ENCODE results near the gene MYBPC2. TPM values are rescaled to one million over a fixed set of nuclear protein-coding genes. Genes with fewer than 3 reads are reported as not detected.
A peak's percentile ranks its signal among the peaks of the same experiment; 100 is the strongest.

Gene MYBPC2
- total RNA-seq, 2 experiments from 2014 or later: 0.08 TPM; not detected in 1

DNA sequence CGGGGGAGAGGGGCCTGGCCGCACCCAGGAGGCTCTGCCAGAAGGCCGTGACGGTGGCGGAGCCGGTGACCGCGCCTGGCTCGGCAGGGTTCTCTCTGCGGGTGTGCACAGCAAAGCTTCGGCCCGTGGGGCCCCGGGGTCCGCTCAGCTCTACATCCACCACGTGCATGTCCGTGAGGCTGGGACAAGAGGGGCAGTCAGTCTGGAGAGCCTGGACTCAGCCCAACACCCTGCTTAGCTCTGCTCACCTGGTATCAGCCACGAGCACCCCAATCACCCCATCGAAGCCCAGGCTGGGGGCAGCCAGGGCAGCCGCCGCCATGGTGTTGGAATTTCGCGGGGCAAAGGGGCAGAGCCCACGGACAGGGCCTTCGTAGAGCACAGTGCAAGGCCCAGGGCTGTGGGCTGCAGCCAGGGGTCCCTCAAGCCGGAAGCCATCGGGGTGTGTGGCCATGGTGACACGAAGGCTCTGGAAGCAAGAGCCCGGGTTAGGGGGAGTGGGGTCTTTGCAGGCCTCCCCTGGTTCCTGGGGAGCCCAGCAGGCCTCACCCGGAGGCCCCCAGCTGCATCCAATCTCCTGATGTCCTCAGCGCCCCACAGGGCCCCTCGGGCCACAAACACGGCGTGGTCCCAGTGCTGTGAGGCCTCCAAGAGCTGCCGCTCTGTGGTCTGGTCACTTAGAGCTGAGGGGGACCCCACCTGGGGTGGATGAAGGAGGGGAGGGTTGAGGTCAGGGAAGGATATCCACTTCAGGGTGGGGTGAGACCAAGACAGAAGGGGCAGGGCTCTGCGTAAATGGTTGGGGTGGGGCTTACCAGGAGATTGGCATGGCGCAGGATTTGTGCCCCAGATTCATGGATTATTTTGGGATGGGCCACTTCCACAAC, 79.7 kb downstream of the MYBPC2 start:
- TF ChIP-seq CTCF (IDR thresholded peaks at IDR 0.05): no peak
- H3K9me3 Mint-ChIP-seq: no peaks in the 10 kb centered on the region
- peaks cover 0 to 4% of the 10 kb centered on the region in 2 experiments for H3K27me3 ChIP-seq (ENCODE audit: control insufficient read depth in 1 of 2, insufficient read depth in 2 of 2, low read length in 2 of 2)
- H3K36me3 ChIP-seq (ENCODE audit: insufficient read depth, low read length): no peaks in the 10 kb centered on the region
- CTCF ChIA-PET: interaction anchor here (1.8 kb wide), 1 partner anchor 44 kb away, joined by 5 read pairs; no protein-coding TSS in a partner anchor
- peaks cover 0 to 15% of the 10 kb centered on the region in 2 experiments for H3K9me3 ChIP-seq (ENCODE audit: control insufficient read depth in 1 of 2, insufficient read depth in 1 of 2, low read length in 2 of 2)
- peaks cover 5% of the 10 kb centered on the region for H3K36me3 Mint-ChIP-seq (ENCODE audit: low read depth)
- H3K4me3 Mint-ChIP-seq: no peak overlapping the region
- H3K4me1 Mint-ChIP-seq (ENCODE audit: low read depth): peaks cover 15% of the 10 kb centered on the region
- POLR2A ChIA-PET: interaction anchor here (1.1 to 1.9 kb wide), 5 partner anchors 37 to 291 kb away, joined by 3 to 19 read pairs (median 9); no protein-coding TSS in a partner anchor
- peak overlapping the region; percentile 79 for H3K4me3 ChIP-seq (ENCODE audit: low read length)
- no peak overlapping the region for H3K27ac ChIP-seq (ENCODE audit: low read depth in 1 of 2, low read length in 2 of 2)
- peaks cover 23% of the 10 kb centered on the region for H3K4me1 ChIP-seq (ENCODE audit: insufficient read depth, low read length)
- H3K27ac Mint-ChIP-seq: peak overlapping the region; percentile 89
- DNase-seq (no peak), ATAC-seq (ENCODE audit: poor library complexity) (no peak)
- intact Hi-C loops (cut with DNase I, micrococcal nuclease): loop anchor here in 1 of 2 experiments (5.0 kb wide), 4 partner anchors 80 to 1080 kb away; partner anchors contain the start of genes CTU1 and MYBPC2
- peaks cover 10% of the 10 kb centered on the region for H3K27me3 Mint-ChIP-seq

DNA sequence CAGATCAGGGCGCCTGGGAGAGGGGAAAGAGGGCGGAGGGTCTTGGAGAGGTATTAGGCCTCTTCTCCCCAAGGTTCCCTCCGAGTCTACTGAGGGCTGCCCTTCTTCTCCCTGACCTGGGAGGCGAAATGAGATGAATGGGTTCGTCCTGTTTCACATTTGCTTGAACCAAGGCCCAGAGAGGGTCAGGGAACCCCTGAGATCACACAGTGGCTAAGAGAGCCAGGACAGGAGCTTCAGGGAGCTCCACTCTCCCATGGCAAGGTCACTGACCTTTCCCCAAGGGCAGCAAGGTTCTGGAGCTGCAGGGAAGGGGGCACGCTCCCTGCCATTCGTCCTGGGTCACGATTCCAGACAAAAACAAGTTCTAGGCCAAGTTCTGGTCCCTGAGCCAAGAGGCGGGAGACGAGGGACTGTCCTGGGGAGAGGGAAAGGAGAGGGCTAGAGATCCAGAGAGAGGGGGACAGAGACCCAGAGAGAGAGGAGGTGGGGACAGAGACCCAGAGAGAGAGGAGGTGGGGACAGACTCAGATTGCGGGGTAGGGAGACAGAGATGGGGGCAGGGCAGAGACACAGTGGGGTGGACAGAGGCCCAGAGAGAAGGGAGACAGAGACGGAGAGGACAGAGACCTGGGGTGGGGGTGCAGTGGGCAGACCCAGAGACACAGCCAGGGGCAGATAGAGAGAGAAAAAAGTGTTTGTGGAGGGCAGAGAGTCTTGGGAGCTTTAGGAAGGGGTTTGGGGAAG, 80.5 kb downstream of the MYBPC2 start:
- no peaks in the 10 kb centered on the region for H3K9me3 Mint-ChIP-seq
- peaks cover 5% of the 10 kb centered on the region for H3K36me3 Mint-ChIP-seq (ENCODE audit: low read depth)
- H3K36me3 ChIP-seq (ENCODE audit: insufficient read depth, low read length): no peaks in the 10 kb centered on the region
- no peak for DNase-seq
- ATAC-seq (ENCODE audit: poor library complexity): no peak
- no peak overlapping the region for H3K4me3 ChIP-seq (ENCODE audit: low read length)
- H3K4me3 Mint-ChIP-seq: no peak overlapping the region
- peaks cover 0 to 4% of the 10 kb centered on the region in 2 experiments for H3K27me3 ChIP-seq (ENCODE audit: control insufficient read depth in 1 of 2, insufficient read depth in 2 of 2, low read length in 2 of 2)
- ChIA-PET POLR2A (no interaction called here), CTCF (no interaction called here)
- peaks cover 0 to 15% of the 10 kb centered on the region in 2 experiments for H3K9me3 ChIP-seq (ENCODE audit: control insufficient read depth in 1 of 2, insufficient read depth in 1 of 2, low read length in 2 of 2)
- no peak overlapping the region for H3K27ac Mint-ChIP-seq
- TF ChIP-seq CTCF (IDR thresholded peaks at IDR 0.05): no peak
- peaks cover 10% of the 10 kb centered on the region for H3K27me3 Mint-ChIP-seq
- H3K4me1 Mint-ChIP-seq (ENCODE audit: low read depth): peaks cover 15% of the 10 kb centered on the region
- intact Hi-C loops (cut with DNase I, micrococcal nuclease): loop anchor here in 1 of 2 experiments (5.0 kb wide), 4 partner anchors 81 to 1079 kb away; partner anchors contain the start of genes CTU1 and MYBPC2
- peaks cover 23% of the 10 kb centered on the region for H3K4me1 ChIP-seq (ENCODE audit: insufficient read depth, low read length)
- H3K27ac ChIP-seq (ENCODE audit: low read depth in 1 of 2, low read length in 2 of 2): no peak overlapping the region

- no peak for DNase-seq
- peaks cover 10% of the 10 kb centered on the region for H3K27me3 Mint-ChIP-seq
- no peak for TF ChIP-seq CTCF (IDR thresholded peaks at IDR 0.05)
Observed at GRCh38 chr19:50513746-50514345, 81.2 kb downstream of the MYBPC2 start, which contains the start of gene ASPDH. Gene ASPDH, minus strand, starts transcription at chr19:50513913. Its CDS starts 90 bp downstream, at chr19:50513823.

More at GRCh38 chr19:50513746-50514345, 81.2 kb downstream of the MYBPC2 start, which contains the start of gene ASPDH:
- Mint-ChIP-seq H3K4me3 (peak within 1 kb of the TSS; percentile 42), H3K9me3 (no peaks in the 10 kb centered on the region), H3K4me1 (ENCODE audit: low read depth) (peaks cover 15% of the 10 kb centered on the region), H3K27ac (no peak within 1 kb of the TSS), H3K36me3 (ENCODE audit: low read depth) (peaks cover 5% of the 10 kb centered on the region)
- H3K9me3 ChIP-seq (ENCODE audit: control insufficient read depth in 1 of 2, insufficient read depth in 1 of 2, low read length in 2 of 2): peaks cover 0 to 20% of the 10 kb centered on the region in 2 experiments
- H3K27ac ChIP-seq (ENCODE audit: low read depth in 1 of 2, low read length in 2 of 2): no peak within 1 kb of the TSS
- POLR2A ChIA-PET: no interaction called here
- H3K4me3 ChIP-seq (ENCODE audit: low read length): no peak within 1 kb of the TSS
- peaks cover 0 to 4% of the 10 kb centered on the region in 2 experiments for H3K27me3 ChIP-seq (ENCODE audit: control insufficient read depth in 1 of 2, insufficient read depth in 2 of 2, low read length in 2 of 2)
- ATAC-seq (ENCODE audit: poor library complexity): no peak
- intact Hi-C loops (cut with DNase I, micrococcal nuclease): loop anchor here in 1 of 2 experiments (5.0 kb wide), 4 partner anchors 82 to 1078 kb away; partner anchors contain the start of genes CTU1 and MYBPC2
- H3K4me1 ChIP-seq (ENCODE audit: insufficient read depth, low read length): peaks cover 23% of the 10 kb centered on the region
- H3K36me3 ChIP-seq (ENCODE audit: insufficient read depth, low read length): no peaks in the 10 kb centered on the region
- CTCF ChIA-PET: no interaction called here
